Panc1 (cell line): ENCODE results near the gene PSME3IP1. TPM values are rescaled to one million over a fixed set of nuclear protein-coding genes. Genes with fewer than 3 reads are reported as not detected.

Experiments used
- ATAC-seq: fragments of 200-7000 bp; cut with Tn5 transposase; 2 replicates; pipeline ENCODE4 v1.9.1; 2020; ENCODE audit warnings: mild to moderate bottlenecking, moderate library complexity
- BruUV-seq: library from RNA; stranded (reverse); fragments of 400-500 nt; replicated peaks from 2 replicates; lab custom pipeline; 2021; lab: Mats Ljungman, UMichigan
- CTCF ChIA-PET: fragments of 300-600 bp; sonication (Branson Sonifier 250); formaldehyde crosslinking; loops from one replicate; lab custom pipeline; 2022; ENCODE audit warnings: antibody characterized with exemption; lab: Charles Lee
- POLR2A ChIA-PET: fragments of 300-600 bp; sonication (Branson Sonifier 250); formaldehyde crosslinking; loops from one replicate; lab custom pipeline; 2022; ENCODE audit warnings: antibody characterized with exemption; lab: Charles Lee
- DNase-seq: peaks from one replicate; pipeline ENCODE4 v3.0.0-alpha.2; 2010; ENCODE audit warnings: low read depth, low spot score
- H3K27ac ChIP-seq: 2 replicates; pipeline ENCODE4 v1.5.1; 2011; ENCODE audit warnings: mild to moderate bottlenecking, low read length, inconsistent platforms
- H3K27me3 ChIP-seq: fragments of 200-500 bp; sonication (Bioruptor generic); 2 replicates; pipeline ENCODE4 v1.6.0; 2014; ENCODE audit warnings: low read length, inconsistent platforms; ENCODE audit not compliant: control insufficient read depth, insufficient read depth
- H3K36me3 ChIP-seq: fragments of 200-500 bp; sonication (Bioruptor generic); 2 replicates; pipeline ENCODE4 v1.5.1; 2014; ENCODE audit warnings: inconsistent platforms, mild to moderate bottlenecking, low read length, moderate library complexity; ENCODE audit not compliant: control insufficient read depth, insufficient read depth
- H3K4me1 ChIP-seq: 2 replicates; pipeline ENCODE4 v1.5.1; 2011; ENCODE audit warnings: inconsistent platforms, mild to moderate bottlenecking, low read length, moderate library complexity; ENCODE audit not compliant: control insufficient read depth, insufficient read depth
- H3K4me3 ChIP-seq, 2 experiments: 2 replicates each; pipeline ENCODE4 v1.5.1; 2011 to 2012; ENCODE audit warnings: low read depth in 2 of 2, low read length in 2 of 2, mild to moderate bottlenecking in 2 of 2, inconsistent platforms in 1 of 2, moderate library complexity in 1 of 2
- H3K9me3 ChIP-seq: fragments of 200-500 bp; sonication (Bioruptor generic); 2 replicates; pipeline ENCODE4 v1.5.1; 2014; ENCODE audit warnings: low read depth, mild to moderate bottlenecking, inconsistent platforms, low read length, moderate library complexity; ENCODE audit not compliant: control insufficient read depth, insufficient read depth
- CTCF ChIP-seq: fragments of 450-650 bp; IDR thresholded peaks from 2 replicates; pipeline ENCODE4 v1.5.1; 2017; ENCODE audit warnings: mild to moderate bottlenecking
- POLR2AphosphoS5 ChIP-seq: IDR thresholded peaks from 2 replicates; pipeline ENCODE4 v1.6.1; 2012; ENCODE audit warnings: mild to moderate bottlenecking, low read depth, low read length, moderate library complexity
- REST ChIP-seq, 2 experiments: IDR thresholded peaks; 2 replicates each; pipeline ENCODE4 v1.6.1; 2011 to 2012; ENCODE audit warnings: low read depth in 2 of 2, control low read depth in 1 of 2, low read length in 1 of 2, mild to moderate bottlenecking in 1 of 2, moderate library complexity in 1 of 2; ENCODE audit not compliant: insufficient read depth in 1 of 2
- SIN3A ChIP-seq: IDR thresholded peaks from 2 replicates; pipeline ENCODE4 v1.6.1; 2012; ENCODE audit warnings: low read depth, mild to moderate bottlenecking, low read length, moderate library complexity, borderline replicate concordance; ENCODE audit not compliant: insufficient read depth
- TCF7L2 ChIP-seq: IDR thresholded peaks from 2 replicates; pipeline ENCODE4 v1.6.1; 2011; ENCODE audit warnings: mild to moderate bottlenecking, low read depth, low read length, inconsistent platforms
- in situ Hi-C: cut with HindIII; loops from 2 replicates; pipeline ENCODE4 v1.10.0; 2016; ENCODE audit warnings: low sequenced_read_pairs, low pct_unique_long_range_greater_than_20kb
- intact Hi-C: fragments of 100-400 bp; cut with micrococcal nuclease; formaldehyde crosslinking; loops from one replicate; pipeline ENCODE4 v1.10.0; 2022; ENCODE audit not compliant: unreplicated experiment
- total RNA-seq: library from RNA; stranded (reverse); gene quantifications from one replicate; pipeline ENCODE4 v1.2.1, GENCODE V29; 2021; ENCODE audit not compliant: unreplicated experiment

The PSME3IP1 gene
- total RNA-seq, 1 experiment from 2014 or later: 67.6 TPM

DNA sequence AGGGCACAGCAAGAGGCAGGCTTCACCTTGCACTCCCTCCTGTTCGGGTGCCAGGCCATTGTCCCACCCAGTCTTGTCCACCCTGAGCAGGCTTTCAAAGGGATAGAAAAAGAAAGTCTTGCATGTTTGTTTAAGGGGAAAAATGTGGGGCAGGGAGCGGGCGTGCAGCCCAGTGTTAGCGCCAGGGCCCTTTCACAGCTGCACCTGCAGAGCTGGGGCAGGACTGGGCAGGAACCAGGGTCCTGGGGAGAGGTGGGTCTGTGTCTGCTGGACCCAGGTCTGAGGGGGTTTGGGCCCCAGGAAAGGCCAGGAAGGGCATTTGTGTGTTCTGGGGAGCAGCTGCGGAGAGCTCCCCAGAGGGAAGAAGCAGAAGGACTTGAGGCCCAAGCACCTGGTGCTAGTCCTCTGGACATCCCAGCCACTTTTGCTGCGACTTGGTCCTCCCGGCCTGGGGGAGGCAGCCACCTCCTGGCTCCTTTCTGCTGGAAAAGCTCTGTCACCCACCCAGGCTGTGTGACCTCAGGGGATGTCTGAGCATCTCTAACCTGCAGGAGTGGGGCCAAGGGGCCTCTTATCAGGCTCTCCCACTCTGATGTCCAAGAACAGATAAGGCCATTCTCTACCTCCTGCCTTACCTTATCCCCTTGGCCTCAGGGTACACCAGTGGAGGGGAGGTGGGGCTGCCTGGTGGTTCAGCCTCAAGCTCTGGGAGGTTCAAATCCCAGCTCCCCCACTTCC, 44.7 kb downstream of the PSME3IP1 start:
- no TSS peak for BruUV-seq
- POLR2A ChIA-PET: no interaction called here
- Histone ChIP-seq H3K27ac (no peak overlapping the region), H3K36me3 (no peaks in the 10 kb centered on the region), H3K4me1 (no peaks in the 10 kb centered on the region), H3K4me3 (no peak overlapping the region), H3K27me3 (no peaks in the 10 kb centered on the region), H3K9me3 (no peaks in the 10 kb centered on the region)
- CTCF ChIA-PET: no interaction called here
- in situ Hi-C loops: no loop called here
- intact Hi-C loops: loop anchor here (10.0 kb wide), 1 partner anchor 56 kb away; no protein-coding TSS in a partner anchor
- TF ChIP-seq TCF7L2: no peak
- ATAC-seq (no peak), DNase-seq (no peak)

DNA sequence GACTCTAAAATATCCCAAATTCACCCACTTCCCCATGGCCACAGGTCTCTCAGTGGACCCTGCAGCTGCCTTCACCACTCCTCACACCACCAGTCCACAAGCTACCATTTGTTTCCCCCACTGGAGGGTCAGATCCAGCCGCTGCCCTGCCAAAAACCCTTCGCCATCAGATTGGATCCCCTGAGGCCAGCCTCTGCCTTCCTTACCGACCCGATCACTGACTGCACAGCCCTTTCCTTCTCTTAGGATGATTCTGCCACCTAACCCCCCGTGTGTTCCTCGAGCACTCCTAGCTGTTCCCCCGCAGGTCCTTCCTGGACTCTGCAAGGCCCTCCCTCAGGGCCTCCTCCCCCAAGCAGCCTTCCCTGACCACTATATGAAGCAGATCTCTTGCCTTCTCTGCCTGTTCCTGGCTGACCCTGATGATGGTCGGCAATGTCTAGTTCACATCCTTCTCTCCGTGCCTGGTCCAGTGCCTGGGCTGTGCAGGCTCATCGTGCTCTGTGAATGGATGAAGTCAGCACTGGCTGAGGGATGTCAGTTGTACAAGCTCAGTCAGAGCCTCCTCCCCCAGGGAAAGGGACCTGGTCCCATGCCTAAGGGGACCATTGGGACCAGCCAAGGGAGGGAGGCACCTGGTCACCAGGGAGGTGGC, 47.4 kb downstream of the PSME3IP1 start:
- Histone ChIP-seq H3K4me1 (no peaks in the 10 kb centered on the region), H3K4me3 (no peak overlapping the region), H3K36me3 (no peaks in the 10 kb centered on the region), H3K27me3 (no peaks in the 10 kb centered on the region), H3K9me3 (no peaks in the 10 kb centered on the region), H3K27ac (no peak overlapping the region)
- ChIA-PET POLR2A (interaction anchor here (0.6 kb wide), 1 partner anchor 35 kb away, joined by 3 read pairs; no protein-coding TSS in a partner anchor), CTCF (no interaction called here)
- no TSS peak for BruUV-seq
- TF ChIP-seq TCF7L2: no peak
- TF ChIP-seq POLR2AphosphoS5: no peak
- TF ChIP-seq REST (IDR thresholded peaks at IDR 0.05; ENCODE audit: insufficient read depth in 1 of 2, low read depth in 2 of 2, low read length in 1 of 2): no peak
- TF ChIP-seq SIN3A: no peak
- TF ChIP-seq CTCF: no peak
- intact Hi-C loops (no loop called here), in situ Hi-C loops (no loop called here)
- DNase-seq (no peak), ATAC-seq (no peak)
